Measurements from ENCODE around the gene R3HDM2. TPM values are rescaled to one million over a fixed set of nuclear protein-coding genes. Genes with fewer than 3 reads are reported as not detected.

R3HDM2 gene
- total and polyA plus RNA-seq, 2 of the 13 experiments (the other 11 are each of a cell fraction or from before 2014, with no cell fraction given) = 11.1 to 23.5 TPM

- ChIA-PET CTCF (ENCODE audit: low intra/inter-chr PET ratio, low total read pairs) (interaction anchor here (1.4 to 8.7 kb wide), 2 partner anchors 14 to 18 kb away, joined by 6 to 87 read pairs; a partner anchor contains a TSS), POLR2A (interaction anchor here (1.1 to 1.5 kb wide), 3 partner anchors 13 to 98 kb away, joined by 3 to 5 read pairs (median 3); partner anchors contain the start of gene LRP1)
- H3K27me3 ChIP-seq (ENCODE audit: control insufficient read depth in 1 of 2, insufficient read depth in 2 of 2, low read length in 2 of 2) = peaks cover 6 to 58% of the 10 kb centered on the region in 2 experiments; a peak in 4 of 5 replicates
- FAIRE-seq = no peak
- TF ChIP-seq NCOA1 (CRISPR knock-in tag; IDR thresholded peaks at IDR 0.05) (no peak), GRHL1 (CRISPR knock-in tag; conservative IDR thresholded peaks at IDR 0.05) (no peak), NFRKB (IDR thresholded peaks at IDR 0.05) (no peak), ZNF251 (CRISPR knock-in tag; IDR thresholded peaks at IDR 0.05) (no peak), YEATS4 (CRISPR knock-in tag; IDR thresholded peaks at IDR 0.05; ENCODE audit: borderline replicate concordance) (no peak), ZSCAN21 (CRISPR knock-in tag; IDR thresholded peaks at IDR 0.05; ENCODE audit: borderline replicate concordance) (no peak), CENPX (CRISPR knock-in tag; IDR thresholded peaks at IDR 0.05) (no peak), SNRNP70 (IDR thresholded peaks at IDR 0.05; ENCODE audit: low read depth, low read length) (no peak), ZFX (CRISPR knock-in tag; IDR thresholded peaks at IDR 0.05; ENCODE audit: low read depth) (no peak), SMYD3 (CRISPR knock-in tag; IDR thresholded peaks at IDR 0.05) (no peak), ZNF276 (CRISPR knock-in tag; IDR thresholded peaks at IDR 0.05; ENCODE audit: low read depth) (no peak), ZNF850 (CRISPR knock-in tag; conservative IDR thresholded peaks at IDR 0.05) (no peak)
- no peak for ATAC-seq
- no peaks in the 10 kb centered on the region for H3K36me3 ChIP-seq (replicated peaks in 1 of 2; ENCODE audit: control insufficient read depth in 1 of 2, insufficient read depth in 2 of 2, low read length in 2 of 2)
- H3K79me2 ChIP-seq (ENCODE audit: insufficient read depth, low read length) = peaks cover 20% of the 10 kb centered on the region
- intact Hi-C loops (cut with micrococcal nuclease; ENCODE audit: unreplicated experiment) (loop anchor here (2.0 kb wide), 1 partner anchor 13 kb away; no protein-coding TSS in a partner anchor), in situ Hi-C loops (cut with HindIII; ENCODE audit: extremely low pct_ligation_motif_present, low pct_unique_long_range_greater_than_20kb) (no loop called here)
- peaks cover 67% of the 10 kb centered on the region for H3K4me1 ChIP-seq (ENCODE audit: insufficient read depth, low read length)
- no peak overlapping the region for H2AFZ ChIP-seq (ENCODE audit: low read length)
- no TSS peak for BruUV-seq (replicated peaks)
- 46% methylated on average over 8 of the region's 18 CpGs for WGBS (ENCODE audit: low lambda C conversion rate)
- no peak overlapping the region; a peak in 1 of 6 replicates for H3K4me3 ChIP-seq (replicated peaks in 1 of 3; ENCODE audit: insufficient read depth in 1 of 3, low read depth in 2 of 3, low read length in 3 of 3)
- H3K4me2 ChIP-seq (ENCODE audit: low read depth, low read length) = peak overlapping the region; percentile 57
- no peaks in the 10 kb centered on the region for H4K20me1 ChIP-seq (ENCODE audit: insufficient read depth, low read length)
- DNase-seq (ENCODE audit: low spot score) = no peak
- no peak overlapping the region for H3K9ac ChIP-seq (ENCODE audit: insufficient read depth, low read depth, low read length)
- H3K27ac ChIP-seq (ENCODE audit: extremely low read length, insufficient read depth, low read length) = no peak overlapping the region
- no peaks in the 10 kb centered on the region for H3K9me3 ChIP-seq (ENCODE audit: low read length)
Measured at GRCh38 chr12:57225680-57226210, 205.1 kb downstream of the R3HDM2 start.
